ENCODE data around the gene ATP11A. TPM values are rescaled to one million over a fixed set of nuclear protein-coding genes. Genes with fewer than 3 reads are reported as not detected.

Gene ATP11A
- total and polyA plus RNA-seq, 10 of the 15 experiments (the other 5 are each of a cell fraction or from before 2014, with no cell fraction given) = 1.4 to 69.6 (median 14.4) TPM

DNA sequence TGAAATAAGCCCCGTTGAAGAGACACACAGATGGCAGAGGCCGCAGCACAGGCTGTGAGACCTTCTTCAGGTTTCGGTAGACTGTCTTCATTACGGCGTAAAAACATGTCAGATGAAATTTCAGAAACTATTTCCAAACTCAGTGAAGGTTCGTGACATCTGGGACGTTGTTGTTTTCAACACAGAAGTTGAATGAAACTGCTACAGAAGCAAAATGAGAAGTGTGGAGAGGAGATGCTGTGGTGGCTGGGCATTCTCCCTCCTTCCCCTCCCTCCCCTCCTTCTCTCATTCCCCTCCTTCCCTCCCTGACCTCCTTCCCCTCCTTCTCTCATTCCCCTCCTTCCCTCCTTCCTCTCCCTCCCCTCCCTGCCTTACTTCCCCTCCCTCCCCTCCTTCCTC is 113.6 kb downstream of the ATP11A start:
- RAD21 ChIA-PET (ENCODE audit: unreplicated experiment) = interaction anchor here (1.0 to 1.7 kb wide), 4 partner anchors 36 to 110 kb away, joined by 4 to 9 read pairs (median 4); no protein-coding TSS in a partner anchor
- Histone ChIP-seq H3K9me3 (replicated peaks; ENCODE audit: control insufficient read depth, insufficient read depth, low read length) (no peaks in the 10 kb centered on the region; the same call in 1 of the 3 replicates), H3K9ac (ENCODE audit: control insufficient read depth, insufficient read depth, low read length) (peak overlapping the region; percentile 68), H3K79me2 (ENCODE audit: control insufficient read depth, insufficient read depth, low read length) (peaks cover 2% of the 10 kb centered on the region; the same call in 1 of the 2 replicates), H3K4me1 (ENCODE audit: control insufficient read depth, insufficient read depth, low read length) (peaks cover 16% of the 10 kb centered on the region; the same call in 1 of the 2 replicates), H3K27ac (ENCODE audit: control insufficient read depth, insufficient read depth) (peak overlapping the region; percentile 91), H3K4me2 (ENCODE audit: control insufficient read depth, insufficient read depth) (peak overlapping the region; percentile 61), H4K20me1 (ENCODE audit: control insufficient read depth, insufficient read depth) (no peaks in the 10 kb centered on the region), H3K27me3 (replicated peaks in 1 of 2; ENCODE audit: control insufficient read depth in 2 of 2, insufficient read depth in 2 of 2, low read length in 1 of 2) (no peaks in the 10 kb centered on the region), H2AFZ (ENCODE audit: control insufficient read depth, low read depth, low read length) (peak overlapping the region; percentile 56), H3K36me3 (ENCODE audit: control insufficient read depth in 2 of 2, insufficient read depth in 2 of 2, low read length in 1 of 2) (no peaks in the 10 kb centered on the region; a peak in 2 of 4 replicates), H3K4me3 (peak overlapping the region; percentile 42; the same call in 1 of the 2 replicates)
- DNase-seq (ENCODE audit: low read depth, low spot score) (peak; percentile 70), ATAC-seq (peak; percentile 72), FAIRE-seq (peak; percentile 93)
- BruUV-seq (replicated peaks) = no TSS peak
- intact Hi-C loops (cut with micrococcal nuclease; ENCODE audit: unreplicated experiment) = loop anchor here (1.0 to 2.0 kb wide), 3 partner anchors 36 to 113 kb away; partner anchors contain the start of gene ATP11A
- CTCF ChIA-PET = interaction anchor here (0.9 kb wide), 1 partner anchor 26 kb away, joined by 3 read pairs; no protein-coding TSS in a partner anchor
- SMC1A ChIA-PET (ENCODE audit: uncharacterized antibody, unreplicated experiment) = interaction anchor here (1.0 to 1.3 kb wide), 3 partner anchors 66 to 111 kb away, joined by 3 to 4 read pairs (median 4); no protein-coding TSS in a partner anchor
- POLR2A ChIA-PET = interaction anchor here (1.2 kb wide), 1 partner anchor 24 kb away, joined by 3 read pairs; no protein-coding TSS in a partner anchor
- under 1% methylated on average over 7 of the region's 7 CpGs for WGBS (ENCODE audit: insufficient coverage, insufficient replicate concordance, low lambda C conversion rate, missing lambda C conversion rate)
- in situ Hi-C loops (cut with MboI) = no loop called here
- TF ChIP-seq EED (IDR thresholded peaks at IDR 0.05; ENCODE audit: low read depth) (peak; percentile 63), RUNX3 (IDR thresholded peaks at IDR 0.05; ENCODE audit: low read length) (peak; percentile 22; the same call in 1 of the 2 replicates), TAF1 (IDR thresholded peaks at IDR 0.05; ENCODE audit: borderline replicate concordance, low read depth, low read length) (peak; percentile 43; the same call in 1 of the 2 replicates), BMI1 (IDR thresholded peaks at IDR 0.05; ENCODE audit: borderline replicate concordance) (no peak), FOS (IDR thresholded peaks at IDR 0.05; ENCODE audit: borderline replicate concordance, extremely low read depth, insufficient read length) (no peak), CREB1 (IDR thresholded peaks at IDR 0.05; ENCODE audit: low read depth) (peak; percentile 27; the same call in 1 of the 2 replicates), JUNB (IDR thresholded peaks at IDR 0.05) (no peak), POLR2AphosphoS5 (IDR thresholded peaks at IDR 0.05; ENCODE audit: low read length) (peak; percentile 61; the same call in 1 of the 2 replicates), ETV6 (conservative IDR thresholded peaks at IDR 0.05 in 1 of 2, IDR thresholded peaks at IDR 0.05 in 1 of 2; ENCODE audit: borderline replicate concordance in 1 of 2, low read depth in 1 of 2) (peak in 1 of 2 experiments; percentile 9; a peak in 1 of 4 replicates), SUZ12 (IDR thresholded peaks at IDR 0.05; ENCODE audit: unreplicated experiment) (no peak), TCF12 (IDR thresholded peaks at IDR 0.05; ENCODE audit: low read depth, low read length) (0 out of 2 replicates have a peak, but pooled peaks have one; percentile 51), YY1 (IDR thresholded peaks at IDR 0.05; ENCODE audit: low read depth, low read length) (0 out of 2 replicates have a peak, but pooled peaks have one; percentile 49), ATF7 (IDR thresholded peaks at IDR 0.05; ENCODE audit: low read depth) (no peak), IRF4 (IDR thresholded peaks at IDR 0.05; ENCODE audit: low read depth, low read length) (0 out of 2 replicates have a peak, but pooled peaks have one; percentile 16), TCF3 (IDR thresholded peaks at IDR 0.05; ENCODE audit: borderline replicate concordance, insufficient read depth, low read depth, low read length) (0 out of 2 replicates have a peak, but pooled peaks have one; percentile 25), IKZF2 (IDR thresholded peaks at IDR 0.05) (peak; percentile 23 to 27; a peak in 3 of 4 replicates), ZNF24 (IDR thresholded peaks at IDR 0.05) (0 out of 2 replicates have a peak, but pooled peaks have one; percentile 10)
- TF ChIP-seq, protein P1, sequence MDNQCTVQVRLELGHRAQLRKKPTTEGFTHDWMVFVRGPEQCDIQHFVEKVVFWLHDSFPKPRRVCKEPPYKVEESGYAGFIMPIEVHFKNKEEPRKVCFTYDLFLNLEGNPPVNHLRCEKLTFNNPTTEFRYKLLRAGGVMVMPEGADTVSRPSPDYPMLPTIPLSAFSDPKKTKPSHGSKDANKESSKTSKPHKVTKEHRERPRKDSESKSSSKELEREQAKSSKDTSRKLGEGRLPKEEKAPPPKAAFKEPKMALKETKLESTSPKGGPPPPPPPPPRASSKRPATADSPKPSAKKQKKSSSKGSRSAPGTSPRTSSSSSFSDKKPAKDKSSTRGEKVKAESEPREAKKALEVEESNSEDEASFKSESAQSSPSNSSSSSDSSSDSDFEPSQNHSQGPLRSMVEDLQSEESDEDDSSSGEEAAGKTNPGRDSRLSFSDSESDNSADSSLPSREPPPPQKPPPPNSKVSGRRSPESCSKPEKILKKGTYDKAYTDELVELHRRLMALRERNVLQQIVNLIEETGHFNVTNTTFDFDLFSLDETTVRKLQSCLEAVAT (IDR thresholded peaks at IDR 0.05) = 0 out of 2 replicates have a peak, but pooled peaks have one; percentile 16
- TF ChIP-seq, protein P2, sequence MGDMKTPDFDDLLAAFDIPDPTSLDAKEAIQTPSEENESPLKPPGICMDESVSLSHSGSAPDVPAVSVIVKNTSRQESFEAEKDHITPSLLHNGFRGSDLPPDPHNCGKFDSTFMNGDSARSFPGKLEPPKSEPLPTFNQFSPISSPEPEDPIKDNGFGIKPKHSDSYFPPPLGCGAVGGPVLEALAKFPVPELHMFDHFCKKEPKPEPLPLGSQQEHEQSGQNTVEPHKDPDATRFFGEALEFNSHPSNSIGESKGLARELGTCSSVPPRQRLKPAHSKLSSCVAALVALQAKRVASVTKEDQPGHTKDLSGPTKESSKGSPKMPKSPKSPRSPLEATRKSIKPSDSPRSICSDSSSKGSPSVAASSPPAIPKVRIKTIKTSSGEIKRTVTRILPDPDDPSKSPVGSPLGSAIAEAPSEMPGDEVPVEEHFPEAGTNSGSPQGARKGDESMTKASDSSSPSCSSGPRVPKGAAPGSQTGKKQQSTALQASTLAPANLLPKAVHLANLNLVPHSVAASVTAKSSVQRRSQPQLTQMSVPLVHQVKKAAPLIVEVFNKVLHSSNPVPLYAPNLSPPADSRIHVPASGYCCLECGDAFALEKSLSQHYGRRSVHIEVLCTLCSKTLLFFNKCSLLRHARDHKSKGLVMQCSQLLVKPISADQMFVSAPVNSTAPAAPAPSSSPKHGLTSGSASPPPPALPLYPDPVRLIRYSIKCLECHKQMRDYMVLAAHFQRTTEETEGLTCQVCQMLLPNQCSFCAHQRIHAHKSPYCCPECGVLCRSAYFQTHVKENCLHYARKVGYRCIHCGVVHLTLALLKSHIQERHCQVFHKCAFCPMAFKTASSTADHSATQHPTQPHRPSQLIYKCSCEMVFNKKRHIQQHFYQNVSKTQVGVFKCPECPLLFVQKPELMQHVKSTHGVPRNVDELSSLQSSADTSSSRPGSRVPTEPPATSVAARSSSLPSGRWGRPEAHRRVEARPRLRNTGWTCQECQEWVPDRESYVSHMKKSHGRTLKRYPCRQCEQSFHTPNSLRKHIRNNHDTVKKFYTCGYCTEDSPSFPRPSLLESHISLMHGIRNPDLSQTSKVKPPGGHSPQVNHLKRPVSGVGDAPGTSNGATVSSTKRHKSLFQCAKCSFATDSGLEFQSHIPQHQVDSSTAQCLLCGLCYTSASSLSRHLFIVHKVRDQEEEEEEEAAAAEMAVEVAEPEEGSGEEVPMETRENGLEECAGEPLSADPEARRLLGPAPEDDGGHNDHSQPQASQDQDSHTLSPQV (IDR thresholded peaks at IDR 0.05) = no peak

Data from GM12878 (cell line).